K562 (cell line): ENCODE measurements around the gene S100A6. TPM values are rescaled to one million over a fixed set of nuclear protein-coding genes. Genes with fewer than 3 reads are reported as not detected.
A peak's percentile ranks its signal among the peaks of the same experiment; 100 is the strongest.

Experiments used
- ARNT ChIP-seq, 2 experiments: fragments of 450-650 bp; IDR thresholded peaks; 2 replicates each; pipeline ENCODE4 v1.6.1; 2016; ENCODE audit warnings: mild to moderate bottlenecking in 1 of 2
- FOXA3 ChIP-seq, 2 experiments: fragments of 450-650 bp in 1 of 2; sonication (generic) in 1 of 2; formaldehyde crosslinking; IDR thresholded peaks in 1 of 2; conservative IDR thresholded peaks in 1 of 2; 2 replicates each; pipeline versions ENCODE4 v1.4.0 to v1.8.0; 2020 to 2022; ENCODE audit warnings: mild to moderate bottlenecking in 2 of 2, missing genetic modification reagents in 1 of 2
- FOXK1 ChIP-seq: sonication (generic); formaldehyde crosslinking; IDR thresholded peaks from 2 replicates; pipeline ENCODE4 v1.8.0; 2022; ENCODE audit warnings: missing genetic modification reagents, mild to moderate bottlenecking, borderline replicate concordance
- GTF2B ChIP-seq: IDR thresholded peaks from 2 replicates; pipeline ENCODE4 v1.6.1; 2011; ENCODE audit not compliant: insufficient read length; ENCODE audit errors: extremely low read depth
- IFI16 ChIP-seq: fragments of 250-450 bp; sonication (Bioruptor Pico); IDR thresholded peaks from 2 replicates; pipeline ENCODE4 v2.1.2; 2022; ENCODE audit warnings: mild to moderate bottlenecking, inconsistent platforms
- MEF2A ChIP-seq: IDR thresholded peaks from 2 replicates; pipeline ENCODE4 v1.6.1; 2011; ENCODE audit warnings: low read depth, mild to moderate bottlenecking, low read length, moderate library complexity; ENCODE audit not compliant: control insufficient read depth
- NCOA1 ChIP-seq: fragments of 450-650 bp; IDR thresholded peaks from 2 replicates; pipeline ENCODE4 v1.6.1; 2016; ENCODE audit warnings: low read depth
- NFE2 ChIP-seq: IDR thresholded peaks from 2 replicates; pipeline ENCODE4 v1.6.1; 2014; ENCODE audit warnings: antibody characterized with exemption, low read depth
- POU5F1 ChIP-seq: fragments of 150-350 bp; IDR thresholded peaks from 2 replicates; pipeline ENCODE4 v1.6.1; 2014; ENCODE audit warnings: borderline replicate concordance, low read length, low read depth, mild to moderate bottlenecking; ENCODE audit not compliant: partially characterized antibody
- PTBP1 ChIP-seq: fragments of 200-400 bp; formaldehyde crosslinking; IDR thresholded peaks from 2 replicates; pipeline ENCODE4 v1.6.1; 2017; ENCODE audit warnings: low read depth, low read length
- PURB ChIP-seq: sonication (generic); formaldehyde crosslinking; IDR thresholded peaks from 2 replicates; pipeline ENCODE4 v1.9.0; 2021; ENCODE audit warnings: low read depth, mild to moderate bottlenecking, missing genetic modification reagents
- RBM39 ChIP-seq: fragments of 200-400 bp; formaldehyde crosslinking; optimal IDR thresholded peaks from 2 replicates; pipeline ENCODE3; 2018; ENCODE audit warnings: low read depth, low read length
- SIN3B ChIP-seq: fragments of 450-650 bp; IDR thresholded peaks from 2 replicates; pipeline ENCODE4 v1.6.1; 2017; ENCODE audit warnings: low read depth, mild to moderate bottlenecking, moderate library complexity
- SIX5 ChIP-seq, 2 experiments: IDR thresholded peaks; 2 replicates each; pipeline ENCODE4 v1.6.1; 2011; ENCODE audit warnings: low read length in 2 of 2, borderline replicate concordance in 1 of 2, low read depth in 1 of 2, mild to moderate bottlenecking in 1 of 2, moderate library complexity in 1 of 2; ENCODE audit not compliant: insufficient read depth in 1 of 2
- SMAD2 ChIP-seq: fragments of 150-350 bp; IDR thresholded peaks from 2 replicates; pipeline ENCODE4 v1.6.1; 2014; ENCODE audit warnings: low read depth, mild to moderate bottlenecking, low read length
- SMARCC2 ChIP-seq: fragments of 450-650 bp; IDR thresholded peaks from 2 replicates; pipeline ENCODE4 v1.6.1; 2017; ENCODE audit warnings: antibody characterized with exemption, moderate library complexity, mild to moderate bottlenecking, low read depth
- SMARCE1 ChIP-seq: fragments of 450-650 bp; IDR thresholded peaks from 2 replicates; pipeline ENCODE4 v1.7.1; 2016; ENCODE audit warnings: mild to moderate bottlenecking
- TAF15 ChIP-seq: fragments of 200-400 bp; formaldehyde crosslinking; IDR thresholded peaks from 2 replicates; pipeline ENCODE4 v1.6.1; 2017; ENCODE audit warnings: mild to moderate bottlenecking, low read depth, low read length, moderate library complexity
- YY1 ChIP-seq, 3 experiments: IDR thresholded peaks; 2 replicates each; pipeline ENCODE4 v1.6.1; 2011; ENCODE audit warnings: low read length in 2 of 3, mild to moderate bottlenecking in 2 of 3, moderate library complexity in 2 of 3, borderline replicate concordance in 1 of 3, control low read depth in 1 of 3, low read depth in 1 of 3; ENCODE audit not compliant: insufficient read depth in 3 of 3, insufficient replicate concordance in 2 of 3, control insufficient read depth in 1 of 3, insufficient read length in 1 of 3; ENCODE audit errors: extremely low read depth in 1 of 3
- ZC3H4 ChIP-seq: sonication (generic); formaldehyde crosslinking; IDR thresholded peaks from 2 replicates; pipeline ENCODE4 v1.9.0; 2021; ENCODE audit warnings: missing genetic modification reagents, borderline replicate concordance
- ZNF239 ChIP-seq: fragments of 250-450 bp; sonication (Bioruptor Pico); IDR thresholded peaks from 2 replicates; pipeline ENCODE4 v1.4.0; 2020; ENCODE audit warnings: mild to moderate bottlenecking
- ZNF277 ChIP-seq: fragments of 250-450 bp; sonication (Bioruptor Pico); IDR thresholded peaks from 2 replicates; pipeline ENCODE4 v1.8.0; 2022; ENCODE audit warnings: inconsistent platforms, mild to moderate bottlenecking, moderate library complexity, borderline replicate concordance
- ZNF75A ChIP-seq: fragments of 450-650 bp; formaldehyde crosslinking; IDR thresholded peaks from 2 replicates; pipeline ENCODE4 v1.4.0; 2020; ENCODE audit warnings: mild to moderate bottlenecking
- polyA plus RNA-seq, 8 experiments: library from polyadenylated mRNA; depleted of rRNA in 4 of 8; stranded (reverse) in 5 of 8; unstranded in 3 of 8; fragments of >200 nt; fragmentation: Nextera tagmentation in 2 of 8; fragmentation: Illumina TruSeq in 1 of 8; extraction: Ambion mirVana in 2 of 8; extraction: Trizol in 1 of 8; gene quantifications; 2 replicates each; pipeline versions ENCODE4 v1.2.1 to v1.2.3, GENCODE V29; 2011 to 2014; ENCODE audit warnings: inconsistent platforms in 1 of 8, missing spikeins in 1 of 8
- total RNA-seq, 7 experiments: library from RNA; depleted of rRNA in 6 of 7; stranded (reverse); fragments of >200 nt in 6 of 7; fragmentation: Illumina TruSeq in 2 of 7; extraction: Trizol in 2 of 7; gene quantifications; 2 replicates each; pipeline versions ENCODE4 v1.2.1 to v1.2.3, GENCODE V29; 2011 to 2021; ENCODE audit warnings: low replicate concordance in 1 of 7
- TF ChIP-seq, protein P1 (sequence below): fragments of 250-450 bp; sonication (Bioruptor Pico); IDR thresholded peaks from 2 replicates; pipeline ENCODE4 v1.4.0; 2020; ENCODE audit warnings: borderline replicate concordance

The S100A6 gene
- total and polyA plus RNA-seq, 9 of the 15 experiments (the other 6 are each of a cell fraction or from before 2014, with no cell fraction given), result 9.8 to 66.5 (median 23.2) TPM

DNA sequence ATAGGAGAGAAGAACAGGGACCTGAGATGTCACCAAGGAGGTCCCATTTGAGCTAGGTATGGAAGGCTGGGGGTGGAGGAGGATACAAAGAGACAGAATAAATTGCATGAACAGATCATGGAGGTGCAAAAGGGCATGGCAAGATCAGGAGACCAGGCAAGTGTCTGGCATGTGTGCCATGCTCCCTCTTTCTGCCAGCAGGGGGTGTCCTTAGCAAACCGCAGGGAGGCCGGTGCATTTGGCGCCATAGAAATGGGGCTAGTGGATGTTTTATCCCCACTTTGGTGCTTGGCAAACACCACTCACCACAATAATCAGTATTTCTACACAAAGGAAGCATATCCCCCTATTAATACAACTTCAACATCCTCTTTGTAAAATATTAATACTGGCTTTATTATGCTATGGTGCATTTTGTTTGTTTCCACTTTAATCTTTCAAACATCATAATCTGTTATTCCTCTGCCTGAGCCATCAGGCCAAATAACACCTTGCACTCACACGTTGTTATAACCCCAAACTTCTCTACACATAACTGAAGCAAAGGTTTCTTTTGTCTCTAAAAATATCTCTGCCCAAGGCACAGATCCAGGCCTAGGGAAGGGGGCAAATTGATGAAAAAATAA lies 25.9 kb downstream of the S100A6 start (continued):
- TF ChIP-seq ZNF75A (CRISPR knock-in tag) (no peak), IFI16 (CRISPR knock-in tag) (no peak), FOXK1 (CRISPR knock-in tag) (0 out of 2 replicates have a peak, but pooled peaks have one; percentile 19), TAF15 (no peak), PURB (CRISPR knock-in tag) (no peak), FOXA3 (CRISPR knock-in tag; conservative IDR thresholded peaks at IDR 0.05 in 1 of 2, IDR thresholded peaks at IDR 0.05 in 1 of 2) (no peak), NCOA1 (no peak), GTF2B (no peak), SMAD2 (no peak), YY1 (IDR thresholded peaks at IDR 0.05; ENCODE audit: borderline replicate concordance in 1 of 3, control insufficient read depth in 1 of 3, extremely low read depth in 1 of 3, insufficient read depth in 3 of 3, insufficient read length in 1 of 3, insufficient replicate concordance in 2 of 3, low read depth in 1 of 3, low read length in 2 of 3) (peak in 2 of 3 experiments; percentile 51 to 59), SIN3B (no peak), SMARCC2 (no peak), ZNF277 (no peak), ARNT (IDR thresholded peaks at IDR 0.05) (no peak), SMARCE1 (no peak), RBM39 (no peak), PTBP1 (no peak), ZC3H4 (CRISPR knock-in tag) (no peak), POU5F1 (no peak), SIX5 (IDR thresholded peaks at IDR 0.05; ENCODE audit: borderline replicate concordance in 1 of 2, insufficient read depth in 1 of 2, low read depth in 1 of 2, low read length in 2 of 2) (no peak), ZNF239 (CRISPR knock-in tag) (no peak), NFE2 (no peak), MEF2A (no peak)
- TF ChIP-seq, protein P1, sequence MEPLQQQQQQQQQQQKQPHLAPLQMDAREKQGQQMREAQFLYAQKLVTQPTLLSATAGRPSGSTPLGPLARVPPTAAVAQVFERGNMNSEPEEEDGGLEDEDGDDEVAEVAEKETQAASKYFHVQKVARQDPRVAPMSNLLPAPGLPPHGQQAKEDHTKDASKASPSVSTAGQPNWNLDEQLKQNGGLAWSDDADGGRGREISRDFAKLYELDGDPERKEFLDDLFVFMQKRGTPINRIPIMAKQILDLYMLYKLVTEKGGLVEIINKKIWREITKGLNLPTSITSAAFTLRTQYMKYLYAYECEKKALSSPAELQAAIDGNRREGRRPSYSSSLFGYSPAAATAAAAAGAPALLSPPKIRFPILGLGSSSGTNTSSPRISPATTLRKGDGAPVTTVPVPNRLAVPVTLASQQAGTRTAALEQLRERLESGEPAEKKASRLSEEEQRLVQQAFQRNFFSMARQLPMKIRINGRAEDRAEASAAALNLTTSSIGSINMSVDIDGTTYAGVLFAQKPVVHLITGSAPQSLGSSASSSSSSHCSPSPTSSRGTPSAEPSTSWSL, result no peak
